Central memory CD4-positive, alpha-beta T cell (primary cell): ENCODE measurements around the gene ENOX2.

ENCODE experiments used
- DNase-seq: peaks from one replicate; pipeline ENCODE4 v3.0.0; 2022

Gene ENOX2

DNA sequence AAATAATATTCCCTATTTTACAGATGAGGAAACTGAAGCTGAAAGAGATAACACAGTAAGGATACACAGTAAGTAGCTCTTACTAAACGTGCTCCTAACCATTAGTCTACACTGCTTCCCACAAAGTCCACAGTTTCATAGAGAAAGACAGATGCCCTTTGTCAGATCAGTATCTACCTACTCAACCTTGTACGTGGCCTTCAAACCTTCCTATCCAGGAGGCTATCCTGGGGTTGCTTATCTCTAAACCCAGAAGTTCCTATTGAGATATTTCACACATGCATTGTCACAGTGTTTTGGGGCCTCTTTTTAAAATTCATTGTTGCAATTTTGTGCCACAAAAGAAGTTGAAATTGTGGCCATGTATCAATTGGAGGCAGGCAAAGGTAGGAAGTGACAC is 208.0 kb downstream of the ENOX2 start:
- no peak for DNase-seq

DNA sequence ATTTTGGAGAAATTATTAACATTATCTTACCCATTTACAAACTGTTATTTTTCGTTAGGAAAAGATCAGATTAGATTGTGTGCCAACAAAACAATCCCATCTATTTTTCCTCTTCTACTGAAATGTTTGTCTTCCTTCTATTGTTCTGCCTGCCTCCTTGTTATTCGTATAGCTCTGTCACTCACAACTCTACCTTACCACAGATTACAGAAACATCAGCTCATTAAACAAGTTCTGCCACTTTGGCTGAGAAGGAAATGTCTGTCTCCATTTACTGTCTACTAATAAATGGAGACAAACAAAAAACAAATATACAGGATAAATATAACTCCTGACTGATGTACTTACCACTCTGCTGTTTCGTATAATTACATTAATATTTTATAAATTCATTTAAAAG is 211.4 kb downstream of the ENOX2 start:
- DNase-seq = no peak

DNA sequence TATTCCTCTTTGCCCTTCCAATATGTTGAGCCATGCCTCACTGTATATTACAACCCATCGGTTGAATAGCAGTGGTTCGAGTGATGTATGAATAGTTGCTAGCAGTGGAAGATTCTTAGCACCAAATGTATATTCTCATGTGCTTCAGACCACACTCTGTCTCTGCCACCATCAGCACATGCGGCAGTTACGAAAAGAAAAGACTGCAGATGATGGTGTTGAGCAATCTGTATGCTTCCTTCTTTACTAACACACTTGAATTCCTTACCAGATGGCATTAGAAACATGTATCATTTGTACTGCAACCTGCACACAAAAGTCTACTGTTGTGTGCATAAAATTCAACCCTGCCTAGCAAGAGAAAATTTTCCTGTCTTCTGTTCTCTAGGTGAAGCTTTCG is 214.6 kb downstream of the ENOX2 start:
- DNase-seq = no peak

DNA sequence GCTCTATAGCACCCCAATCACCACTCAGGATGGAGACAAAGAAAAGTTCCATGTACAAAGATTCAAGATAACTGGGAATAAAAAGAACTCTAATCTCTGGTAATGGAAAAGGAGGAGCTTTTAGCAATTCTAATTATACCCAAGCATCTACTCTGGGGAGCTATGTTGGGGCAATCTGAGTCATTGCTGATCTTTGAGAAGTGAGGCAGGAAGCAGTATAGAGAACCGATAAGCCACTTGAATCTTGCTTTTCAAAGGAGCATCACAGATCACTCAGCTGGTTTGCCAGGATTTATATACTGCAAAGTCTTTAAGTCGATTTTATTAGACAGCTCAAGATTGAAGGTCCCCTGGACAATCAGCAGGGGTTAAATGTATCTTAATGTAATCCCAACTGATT is 220.0 kb downstream of the ENOX2 start:
- no peak for DNase-seq

DNA sequence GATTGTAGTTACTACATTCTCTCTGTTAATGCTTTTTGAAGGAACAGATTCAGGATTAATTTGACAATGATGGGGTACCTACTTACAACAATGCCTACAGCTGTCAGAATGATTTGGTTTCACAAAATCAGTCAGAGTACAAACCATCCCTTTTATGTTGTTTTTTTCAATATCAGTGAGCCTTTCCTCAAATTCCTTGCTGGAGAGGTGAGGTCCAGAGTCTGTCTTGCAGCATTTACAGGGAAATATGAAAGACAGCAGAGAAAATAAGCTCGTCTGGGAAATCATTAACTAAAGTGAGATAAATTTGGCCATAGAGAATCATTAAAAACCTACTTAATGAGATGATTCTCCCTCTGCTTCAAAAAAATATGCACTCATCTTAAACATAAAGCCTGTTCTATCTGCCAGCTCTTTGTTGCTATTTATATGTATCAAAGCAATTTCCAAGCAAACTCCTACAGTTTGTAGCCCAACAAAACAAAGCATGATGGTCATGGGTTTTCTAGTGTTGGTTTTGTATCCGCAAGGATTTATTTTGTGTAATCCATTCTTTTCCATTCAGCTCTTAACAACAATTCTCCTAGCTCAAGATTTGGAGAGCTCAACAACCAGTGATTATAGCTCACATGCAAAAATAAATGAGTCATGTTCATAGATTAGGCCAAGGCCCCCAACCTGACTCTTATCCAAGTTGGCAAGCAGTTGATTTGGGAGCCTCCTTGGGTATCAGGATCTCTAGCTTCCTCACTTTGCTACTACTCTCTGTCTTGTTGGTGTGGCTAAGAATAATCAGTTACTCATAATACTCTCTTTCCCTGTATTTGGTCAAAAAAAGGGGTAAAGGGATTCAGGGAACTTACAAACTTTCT is 222.6 kb downstream of the ENOX2 start:
- no peak for DNase-seq

DNA sequence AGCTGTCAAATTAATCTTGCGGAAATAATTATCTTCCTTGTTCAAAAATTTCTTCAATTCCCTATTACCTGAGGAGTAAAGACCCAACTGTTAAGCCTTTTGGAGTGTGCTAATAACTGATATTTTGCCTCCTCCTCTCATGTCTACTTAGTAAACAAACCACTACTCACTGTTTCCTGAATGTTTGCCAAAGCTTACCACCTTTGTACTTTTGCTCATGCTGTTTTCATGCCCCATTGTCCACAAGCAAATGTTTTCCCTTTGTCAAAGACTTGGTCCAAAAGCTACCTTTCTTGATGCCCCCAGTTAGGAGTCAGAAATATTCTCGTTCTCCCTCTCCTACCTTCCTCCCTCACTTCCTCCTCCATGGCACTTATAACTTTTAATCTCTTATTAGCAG is 226.1 kb downstream of the ENOX2 start:
- no peak for DNase-seq

DNA sequence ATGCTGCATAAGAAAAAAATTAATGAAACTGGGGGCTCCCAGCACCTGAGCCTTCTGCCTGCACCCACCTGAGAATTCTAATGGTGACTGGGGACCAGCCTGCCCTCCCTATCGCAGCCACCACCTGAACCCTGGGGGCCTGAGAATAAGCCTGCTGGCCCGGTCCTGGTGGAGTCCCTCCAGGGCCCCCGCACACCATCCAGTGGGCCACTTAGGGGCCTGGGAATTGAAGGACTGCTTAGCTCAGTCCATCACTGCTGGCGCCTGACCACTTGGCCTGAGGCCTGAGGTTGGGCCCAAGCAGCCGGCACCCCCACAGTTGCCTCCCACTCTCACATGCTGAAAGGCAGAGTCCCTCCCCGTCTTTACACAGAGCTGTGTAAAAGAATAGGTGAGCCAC is 230.8 kb downstream of the ENOX2 start:
- no peak for DNase-seq

DNA sequence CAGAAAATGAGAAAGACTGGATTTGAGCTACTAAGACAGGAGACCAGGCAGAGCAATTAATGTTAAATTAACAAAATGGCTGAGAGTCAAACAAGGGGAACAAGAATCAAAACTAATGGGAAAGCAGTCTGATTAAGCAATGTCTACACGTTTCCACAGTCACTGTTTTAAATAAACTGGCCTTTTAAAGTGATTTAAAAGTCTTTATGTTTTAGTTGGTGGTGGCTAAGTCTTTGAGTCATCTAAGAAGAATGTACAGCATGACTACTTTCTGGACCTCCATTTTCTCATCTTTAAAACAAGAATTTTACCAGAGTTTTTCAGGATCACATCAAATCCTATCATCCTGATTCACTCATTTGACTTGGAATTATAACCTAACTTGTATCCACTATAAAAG is 233.8 kb downstream of the ENOX2 start:
- DNase-seq = no peak

DNA sequence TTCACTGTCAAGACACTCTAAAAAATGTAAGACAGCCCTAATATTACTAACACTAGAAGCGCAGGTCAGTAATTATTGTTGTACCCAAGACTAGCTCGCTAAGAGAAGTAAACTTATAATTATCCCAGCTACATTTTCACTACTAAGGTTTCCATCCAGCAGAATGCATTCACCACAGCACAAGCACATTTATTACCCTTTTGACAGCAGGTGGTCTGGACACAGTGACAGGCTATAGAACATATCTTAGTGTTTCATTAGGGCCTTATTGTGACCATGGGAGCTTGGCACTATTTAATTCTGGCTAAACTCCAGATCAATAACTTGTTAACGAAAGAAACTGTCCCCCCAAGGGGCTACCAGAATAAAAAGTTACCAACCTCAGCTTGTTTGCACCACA is 237.7 kb downstream of the ENOX2 start:
- no peak for DNase-seq

DNA sequence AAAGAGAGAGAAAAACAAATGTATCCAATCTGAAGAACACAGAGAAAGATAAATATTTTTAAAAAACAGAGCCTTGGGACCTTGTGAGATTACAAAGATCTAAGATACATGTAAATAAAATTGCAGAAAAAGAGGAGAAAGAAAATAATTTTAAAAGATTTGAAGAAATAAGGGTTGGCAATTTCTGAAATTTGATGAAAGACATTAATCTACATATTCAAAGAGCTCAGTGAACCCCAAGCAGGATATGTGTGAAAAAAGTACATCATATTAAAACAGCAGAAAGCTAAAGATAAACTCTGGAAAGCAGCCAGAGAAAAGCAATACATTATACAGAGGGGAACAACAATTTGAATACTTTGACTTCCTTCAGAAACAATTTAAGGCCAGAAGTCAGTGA is 244.7 kb downstream of the ENOX2 start:
- no peak for DNase-seq

DNA sequence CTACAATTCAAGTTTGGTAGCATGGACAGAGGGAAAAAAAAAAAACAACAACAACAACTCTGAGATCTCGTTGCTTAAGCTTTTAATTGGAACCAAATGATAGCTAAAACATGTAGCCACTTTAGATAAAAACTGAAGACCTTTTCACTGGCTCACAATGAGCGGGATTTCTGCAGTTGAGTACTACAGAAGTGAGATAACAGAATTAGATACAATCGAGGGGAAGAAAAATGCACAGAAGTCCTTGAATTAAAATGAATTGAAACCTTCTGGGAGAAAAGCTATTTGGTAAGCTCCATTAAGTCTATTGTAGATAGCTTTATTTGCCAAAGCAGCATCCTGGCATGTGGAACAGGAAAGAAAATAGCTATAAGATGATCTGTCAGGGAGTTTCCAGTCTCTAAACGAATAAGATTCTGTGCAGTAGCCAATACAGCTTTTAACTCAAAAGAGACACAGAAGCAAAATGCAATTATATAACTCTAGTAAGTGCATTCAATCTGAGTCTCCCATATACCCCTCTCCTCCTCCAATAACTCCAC is 248.5 kb downstream of the ENOX2 start:
- DNase-seq = no peak

DNA sequence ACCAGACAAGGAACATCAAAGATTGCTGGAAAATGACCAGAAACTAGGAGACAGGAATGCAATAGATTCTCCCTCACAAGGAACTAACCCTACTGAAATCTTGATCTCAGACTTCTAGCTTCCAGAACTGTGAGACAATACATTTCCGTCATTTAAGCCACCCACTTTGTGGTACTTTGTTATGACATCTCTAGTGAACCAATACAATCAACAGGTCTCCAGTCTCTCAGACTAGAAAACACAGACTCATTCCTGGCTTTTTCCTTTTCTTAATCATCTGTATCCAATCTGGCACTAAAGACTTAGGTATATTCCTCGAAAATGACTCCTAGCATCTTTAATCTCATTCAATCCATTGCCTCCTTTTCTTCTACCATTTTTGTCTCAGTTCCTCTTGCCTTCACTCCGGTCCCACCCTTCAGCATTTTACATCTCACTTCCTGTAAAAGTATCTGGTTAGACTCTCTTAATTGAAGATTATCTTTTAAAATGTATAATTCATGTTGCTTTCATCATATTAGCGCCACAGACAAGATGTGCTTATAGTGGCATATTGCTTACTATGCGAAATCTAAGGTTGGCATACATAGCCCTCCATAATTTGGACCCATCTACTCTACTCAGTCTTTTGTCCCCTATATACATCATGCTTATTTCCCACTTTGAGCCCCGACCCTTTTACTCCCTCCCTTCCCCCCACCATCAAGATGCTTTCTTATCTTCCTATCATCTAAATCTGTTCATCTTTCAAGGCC is 250.0 kb downstream of the ENOX2 start:
- DNase-seq = no peak

DNA sequence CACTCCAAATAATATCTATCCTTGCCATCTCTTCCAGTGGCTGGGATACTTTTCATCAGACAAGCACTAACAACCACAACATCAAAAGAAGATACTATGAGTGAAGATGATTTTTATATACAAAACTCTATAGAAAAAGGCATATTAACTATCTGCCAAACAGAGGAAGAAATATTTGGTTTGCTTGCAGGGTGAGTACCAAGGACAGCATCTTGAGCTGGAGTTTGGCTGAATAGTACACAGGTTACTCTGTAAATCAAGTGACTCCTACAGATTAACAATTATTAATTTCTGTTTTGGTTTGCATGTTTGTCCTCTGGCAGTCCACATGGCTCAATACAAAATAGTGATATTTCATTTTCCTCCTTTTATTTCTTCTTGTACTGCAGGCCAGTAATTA is 253.3 kb downstream of the ENOX2 start:
- no peak for DNase-seq

DNA sequence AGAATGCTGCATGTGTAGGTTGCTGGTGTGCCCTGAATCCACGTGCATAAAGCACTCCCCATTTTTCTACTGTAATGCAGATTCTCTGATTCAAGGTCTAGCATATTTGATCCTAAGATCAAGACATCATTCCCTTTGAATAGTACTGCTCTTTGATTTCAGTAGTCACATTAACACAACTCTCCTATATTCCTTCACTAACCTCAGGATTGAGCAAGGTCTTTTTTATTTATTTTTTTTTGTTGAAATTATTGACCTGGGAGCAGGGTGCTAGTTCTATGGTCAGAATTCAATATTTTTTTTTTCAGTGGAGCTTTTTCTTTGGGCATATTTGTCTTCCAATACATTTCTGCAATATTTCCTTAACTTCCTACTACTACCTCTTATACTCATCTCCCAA is 255.5 kb downstream of the ENOX2 start:
- DNase-seq = no peak

DNA sequence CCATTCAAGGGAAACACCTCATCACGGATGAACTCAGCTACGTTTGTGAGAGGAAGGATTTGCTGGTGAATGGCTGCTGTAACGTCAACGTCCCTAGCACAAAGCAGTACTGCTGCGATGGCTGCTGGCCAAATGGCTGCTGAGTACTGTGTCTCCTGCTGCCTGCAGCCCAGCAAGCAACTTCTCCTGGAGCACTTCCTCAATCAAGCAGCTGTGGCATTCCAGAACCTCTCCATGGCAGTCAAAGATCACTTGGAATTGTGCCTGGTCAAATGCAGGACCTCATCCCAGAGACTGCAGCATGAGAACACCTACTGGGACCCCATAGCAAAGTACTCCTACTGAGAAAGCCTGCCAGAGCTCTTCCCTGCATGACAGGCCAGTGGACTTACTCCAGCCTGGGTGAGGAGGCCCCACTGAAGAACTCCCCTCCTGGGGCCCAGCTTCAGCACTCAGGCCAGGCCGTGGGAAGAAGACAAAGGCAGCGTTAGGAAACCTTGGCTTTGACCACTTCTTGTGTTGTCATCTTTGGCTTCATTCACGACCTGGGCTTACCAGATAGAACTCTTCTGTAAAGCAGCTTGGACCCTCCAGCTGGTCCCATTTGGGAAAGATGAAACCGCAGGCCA is 256.9 kb downstream of the ENOX2 start:
- no peak for DNase-seq

DNA sequence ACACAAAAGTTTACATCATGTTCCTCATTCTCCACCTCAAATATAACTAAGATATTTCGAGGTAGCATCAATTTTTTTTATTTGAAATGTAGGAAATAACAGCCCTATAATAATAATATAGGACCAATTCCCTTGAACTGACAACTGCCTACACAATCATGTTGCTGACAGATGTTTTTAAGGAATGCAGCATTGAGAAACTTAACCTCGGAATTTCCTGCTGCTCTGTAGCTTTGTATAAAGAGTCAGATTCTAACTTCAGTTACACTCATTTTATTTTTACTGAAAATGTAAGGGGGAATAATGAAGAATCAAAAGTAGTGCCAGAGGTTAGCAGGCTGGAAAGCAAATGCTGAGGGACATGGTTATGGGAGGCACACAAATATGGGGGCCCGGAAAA is 265.4 kb downstream of the ENOX2 start:
- no peak for DNase-seq

DNA sequence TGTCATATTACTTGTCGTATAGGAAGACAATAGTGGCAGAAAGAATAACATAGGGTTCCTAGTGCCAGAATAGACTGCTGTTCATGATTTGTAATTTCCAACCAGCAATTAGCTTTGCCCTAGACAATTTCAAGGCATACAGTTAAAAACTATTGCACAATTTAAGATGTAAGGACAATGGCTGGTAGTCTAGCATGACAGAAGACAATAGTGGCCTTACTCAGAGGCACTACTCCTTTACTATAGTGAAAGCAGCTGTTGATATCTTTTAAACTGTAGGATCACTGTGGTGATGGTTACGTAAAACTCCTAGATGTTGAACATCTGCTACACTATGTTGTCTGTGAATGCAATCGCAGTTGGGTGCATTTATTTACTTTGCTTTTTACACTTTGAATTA is 266.7 kb downstream of the ENOX2 start:
- DNase-seq = no peak

DNA sequence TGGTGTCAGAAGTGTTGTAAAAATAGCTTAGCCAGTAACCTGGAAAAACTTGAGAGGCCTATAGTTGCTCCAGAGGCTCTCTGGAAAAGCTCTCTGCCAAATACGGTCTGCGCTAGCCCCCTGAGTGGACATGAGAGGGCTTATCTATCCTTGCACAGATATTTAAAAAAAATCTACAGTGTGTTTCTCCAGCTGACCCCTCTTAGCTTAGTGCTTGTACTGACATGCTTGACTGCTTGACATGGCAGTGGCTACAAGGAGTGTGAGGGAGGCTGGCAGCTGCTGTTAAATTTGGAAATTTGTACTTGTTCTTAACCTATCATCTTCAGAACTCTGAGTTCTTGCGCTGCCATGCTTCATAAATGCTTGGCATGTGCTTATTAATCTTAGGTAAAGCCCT is 272.0 kb downstream of the ENOX2 start:
- no peak for DNase-seq

DNA sequence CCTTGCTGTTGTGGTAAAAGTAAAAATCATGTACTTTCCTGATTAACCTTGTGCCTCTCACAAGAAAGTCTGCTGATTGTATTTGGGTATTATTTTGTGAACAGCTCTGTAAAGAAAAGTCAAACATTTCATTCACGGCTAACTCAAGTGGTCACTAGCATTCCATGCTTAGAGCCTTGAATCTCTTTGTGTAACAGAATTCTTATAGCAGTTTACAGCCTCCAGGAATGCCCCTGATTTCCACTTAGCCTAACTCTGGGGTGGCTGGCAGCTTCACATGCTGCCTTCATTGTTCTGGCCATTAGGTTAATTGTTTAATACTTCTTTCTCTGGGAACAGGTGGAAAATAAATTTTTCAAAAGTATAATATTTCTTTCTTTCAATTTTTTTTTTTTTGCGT is 274.5 kb downstream of the ENOX2 start:
- no peak for DNase-seq

DNA sequence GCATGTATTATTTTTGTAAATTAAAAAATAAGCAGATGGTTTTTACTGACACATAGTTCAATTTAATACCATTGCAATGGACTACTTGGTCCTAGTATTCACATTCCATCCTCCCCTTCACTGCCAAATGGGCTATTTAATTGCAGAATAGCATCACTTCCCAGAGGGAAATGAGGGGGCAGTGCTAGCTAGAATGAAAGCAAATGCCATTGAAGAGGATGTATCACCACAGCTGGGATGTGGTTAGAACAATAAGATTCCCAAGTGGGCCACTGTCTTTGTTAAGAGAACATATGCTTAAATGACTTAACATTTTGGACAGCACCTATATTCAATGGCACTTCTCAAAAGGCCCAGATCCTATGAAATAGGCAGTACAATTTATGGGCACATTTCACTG is 276.5 kb downstream of the ENOX2 start:
- no peak for DNase-seq

DNA sequence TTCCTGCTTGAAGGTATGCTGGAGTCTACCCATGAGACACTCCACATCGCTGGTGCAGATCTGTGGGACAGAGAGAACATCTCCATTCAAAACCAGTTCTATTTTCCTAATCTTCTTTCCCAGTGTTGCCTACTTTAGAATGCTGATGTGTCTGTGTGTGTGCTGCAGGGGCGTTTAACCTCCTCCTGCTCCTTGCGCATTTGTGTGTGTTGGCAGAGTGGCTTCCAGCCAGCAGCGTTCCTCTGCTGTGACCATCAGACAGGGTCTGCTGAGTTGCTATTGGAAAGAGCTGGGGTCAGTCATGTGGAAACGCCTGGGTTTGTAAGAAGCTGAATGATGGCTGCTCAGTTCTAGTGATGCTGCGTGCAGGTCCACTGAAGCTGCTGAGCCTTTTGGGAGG is 277.6 kb downstream of the ENOX2 start:
- DNase-seq = no peak

DNA sequence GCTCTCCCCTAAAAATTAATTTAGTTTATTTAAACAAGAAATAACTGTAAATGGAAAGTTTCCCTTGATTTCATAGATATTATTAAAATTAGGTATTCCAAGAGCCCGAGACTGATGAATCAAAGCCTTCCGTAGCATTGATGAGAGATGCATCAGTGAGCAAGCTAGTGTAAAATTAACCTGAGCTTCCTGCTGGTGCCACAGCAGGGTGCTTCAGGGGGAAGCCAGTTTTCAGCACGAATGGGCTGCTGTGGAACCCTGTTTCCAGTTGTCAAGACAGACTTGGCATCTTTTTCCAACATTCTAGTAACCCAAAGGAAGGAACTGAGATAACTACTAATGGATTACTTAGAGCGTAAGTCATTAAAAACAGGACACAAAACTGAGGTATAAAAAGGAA is 279.5 kb downstream of the ENOX2 start:
- no peak for DNase-seq

DNA sequence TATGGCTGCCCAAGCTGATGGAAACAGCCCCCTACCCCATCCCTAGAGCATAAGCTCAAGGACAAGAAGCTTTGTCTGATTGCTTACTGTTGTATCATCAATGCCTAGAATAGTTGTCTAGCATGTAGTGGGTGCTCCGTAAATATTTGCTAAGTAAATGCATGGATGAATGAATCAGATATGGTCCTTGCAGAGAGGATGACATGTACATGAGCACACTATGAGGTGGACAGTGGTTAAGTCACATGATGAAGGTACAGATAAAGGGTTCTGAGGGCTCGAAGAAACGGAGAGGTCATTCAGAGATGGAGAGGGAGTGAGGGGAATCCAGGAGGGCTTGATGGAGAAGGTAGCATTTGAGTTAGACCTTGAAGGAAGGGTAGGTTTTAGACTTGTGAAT is 287.1 kb downstream of the ENOX2 start:
- no peak for DNase-seq

DNA sequence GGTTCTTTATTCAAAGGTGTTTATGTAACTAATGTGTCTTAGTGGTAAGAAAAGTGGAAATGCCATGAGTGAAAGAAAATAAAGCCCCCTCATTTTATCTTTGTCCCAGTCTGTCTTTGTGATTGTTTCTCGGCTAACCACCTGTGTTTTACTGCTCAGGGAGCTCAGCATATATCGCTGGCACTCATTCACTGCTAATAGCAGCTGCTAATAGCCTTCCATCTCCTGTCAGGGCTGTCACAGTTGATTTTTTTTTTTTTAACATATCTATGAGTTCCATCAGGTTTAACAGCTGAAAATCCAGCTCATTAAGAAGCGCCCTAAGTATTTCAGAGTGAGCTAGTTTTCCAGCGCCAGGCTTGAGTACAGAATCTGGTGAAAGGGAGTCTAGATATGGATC is 295.6 kb downstream of the ENOX2 start:
- no peak for DNase-seq
